HepG2 (cell line): ENCODE results near the gene HSD3B7. TPM values are rescaled to one million over a fixed set of nuclear protein-coding genes. Genes with fewer than 3 reads are reported as not detected.

Source experiments
- BRCA1 ChIP-seq: sonication (generic); formaldehyde crosslinking; IDR thresholded peaks from 2 replicates; pipeline ENCODE4 v1.4.0; 2020; ENCODE audit warnings: missing genetic modification reagents
- CBX2 ChIP-seq, 2 experiments: fragments of 200-600 bp in 1 of 2; sonication (generic); formaldehyde crosslinking in 1 of 2; IDR thresholded peaks; 2 replicates each; pipeline versions ENCODE4 v1.7.0 to v1.8.1; 2018 to 2022; ENCODE audit warnings: low read depth in 2 of 2, low read length in 1 of 2, mild to moderate bottlenecking in 1 of 2, missing genetic modification reagents in 1 of 2
- EED ChIP-seq: sonication (generic); formaldehyde crosslinking; IDR thresholded peaks from 2 replicates; pipeline ENCODE4 v1.5.0; 2020; ENCODE audit warnings: mild to moderate bottlenecking, missing genetic modification reagents
- GPBP1L1 ChIP-seq: sonication (generic); formaldehyde crosslinking; IDR thresholded peaks from 2 replicates; pipeline ENCODE4 v1.5.0; 2020; ENCODE audit warnings: mild to moderate bottlenecking, missing genetic modification reagents
- HDAC1 ChIP-seq: sonication (generic); formaldehyde crosslinking; IDR thresholded peaks from 2 replicates; pipeline ENCODE4 v1.5.1; 2020; ENCODE audit warnings: mild to moderate bottlenecking, missing genetic modification reagents
- NCOA2 ChIP-seq: sonication (generic); formaldehyde crosslinking; IDR thresholded peaks from 2 replicates; pipeline ENCODE4 v1.8.0; 2022; ENCODE audit warnings: inconsistent platforms
- PBX3 ChIP-seq: sonication (generic); formaldehyde crosslinking; IDR thresholded peaks from 2 replicates; pipeline ENCODE4 v1.8.1; 2023; ENCODE audit warnings: missing genetic modification reagents, inconsistent platforms, borderline replicate concordance
- RARG ChIP-seq: sonication (generic); formaldehyde crosslinking; IDR thresholded peaks from 2 replicates; pipeline ENCODE4 v1.4.0; 2020; ENCODE audit warnings: low read depth, mild to moderate bottlenecking, missing genetic modification reagents
- RNF2 ChIP-seq: fragments of 450-650 bp; conservative IDR thresholded peaks from 2 replicates; pipeline ENCODE4 v1.6.1; 2016; ENCODE audit warnings: low read depth
- SNAPC4 ChIP-seq: sonication (generic); formaldehyde crosslinking; IDR thresholded peaks from 2 replicates; pipeline ENCODE4 v1.4.0; 2020; ENCODE audit warnings: mild to moderate bottlenecking, missing genetic modification reagents
- SPEN ChIP-seq: sonication (generic); formaldehyde crosslinking; IDR thresholded peaks from 2 replicates; pipeline ENCODE4 v1.5.1; 2020; ENCODE audit warnings: low read depth, mild to moderate bottlenecking, missing genetic modification reagents
- SYNCRIP ChIP-seq: fragments of 200-400 bp; formaldehyde crosslinking; IDR thresholded peaks from 2 replicates; pipeline ENCODE4 v1.6.1; 2018; ENCODE audit warnings: mild to moderate bottlenecking, low read depth, low read length; ENCODE audit not compliant: insufficient read depth
- ZBTB49 ChIP-seq: sonication (generic); formaldehyde crosslinking; IDR thresholded peaks from 2 replicates; pipeline ENCODE4 v1.4.0; 2020; ENCODE audit warnings: missing genetic modification reagents, borderline replicate concordance
- ZNF280B ChIP-seq: sonication (generic); formaldehyde crosslinking; IDR thresholded peaks from 2 replicates; pipeline ENCODE4 v1.5.0; 2020; ENCODE audit warnings: missing genetic modification reagents, mild to moderate bottlenecking, borderline replicate concordance
- ZNF350 ChIP-seq: sonication (generic); formaldehyde crosslinking; IDR thresholded peaks from 2 replicates; pipeline ENCODE4 v1.4.0; 2020; ENCODE audit warnings: mild to moderate bottlenecking, low read depth, missing genetic modification reagents, borderline replicate concordance
- ZNF772 ChIP-seq: sonication (generic); formaldehyde crosslinking; IDR thresholded peaks from 2 replicates; pipeline ENCODE4 v1.5.0; 2020; ENCODE audit warnings: mild to moderate bottlenecking, missing genetic modification reagents
- ZNF891 ChIP-seq: sonication (generic); formaldehyde crosslinking; IDR thresholded peaks from 2 replicates; pipeline ENCODE4 v1.5.0; 2020; ENCODE audit warnings: mild to moderate bottlenecking, missing genetic modification reagents
- ZSCAN20 ChIP-seq: sonication (generic); formaldehyde crosslinking; IDR thresholded peaks from 2 replicates; pipeline ENCODE4 v1.4.0; 2020; ENCODE audit warnings: missing genetic modification reagents, mild to moderate bottlenecking, borderline replicate concordance
- polyA plus RNA-seq, 8 experiments: library from polyadenylated mRNA; depleted of rRNA in 3 of 8; stranded (reverse) in 7 of 8; unstranded in 1 of 8; fragments of >200 nt; fragmentation: Illumina TruSeq in 4 of 8; extraction: Trizol in 4 of 8; gene quantifications; 2 replicates each; pipeline versions ENCODE4 v1.2.1 to v1.2.3, GENCODE V29; 2011 to 2016; ENCODE audit warnings: low read depth in 4 of 8, missing spikeins in 1 of 8, mixed read lengths in 1 of 8; ENCODE audit not compliant: insufficient read depth in 1 of 8
- total RNA-seq, 5 experiments: library from RNA; depleted of rRNA; stranded (reverse); fragments of >200 nt; fragmentation: Illumina TruSeq; extraction: Trizol; gene quantifications; 2 replicates each; pipeline ENCODE4 v1.2.3, GENCODE V29; 2016; ENCODE audit warnings: low read depth in 1 of 5

The HSD3B7 gene
- total and polyA plus RNA-seq, 2 of the 13 experiments (the other 11 are each of a cell fraction or from before 2014, with no cell fraction given) = 32.9 to 69.7 TPM

GRCh38 chr16:31016018-31016417 is 31.0 kb downstream of the HSD3B7 start (continued):
- no peak for TF ChIP-seq HDAC1
- no peak for TF ChIP-seq SYNCRIP
- TF ChIP-seq ZNF280B (CRISPR knock-in tag) = no peak; the same call in 1 of the 2 replicates
- TF ChIP-seq ZBTB49 (CRISPR knock-in tag) = no peak
- 0 out of 2 replicates have a peak, but pooled peaks have one; percentile 42 for TF ChIP-seq ZNF891 (CRISPR knock-in tag)
- TF ChIP-seq EED (CRISPR knock-in tag) = 0 out of 2 replicates have a peak, but pooled peaks have one; percentile 27
- no peak for TF ChIP-seq ZSCAN20 (CRISPR knock-in tag)
- TF ChIP-seq ZNF772 (CRISPR knock-in tag) = no peak
- TF ChIP-seq PBX3 (CRISPR knock-in tag) = no peak
- no peak; the same call in 1 of the 2 replicates for TF ChIP-seq ZNF350 (CRISPR knock-in tag)
- TF ChIP-seq BRCA1 (CRISPR knock-in tag) = no peak
- TF ChIP-seq RARG (CRISPR knock-in tag) = no peak
- peak; percentile 20; the same call in 1 of the 2 replicates for TF ChIP-seq SPEN (CRISPR knock-in tag)
- 0 out of 2 replicates have a peak, but pooled peaks have one; percentile 45 for TF ChIP-seq SNAPC4
- no peak for TF ChIP-seq CBX2 (IDR thresholded peaks at IDR 0.05; ENCODE audit: low read depth, low read length)
- TF ChIP-seq CBX2 (CRISPR knock-in tag; IDR thresholded peaks at IDR 0.05; ENCODE audit: low read depth) = no peak
- TF ChIP-seq GPBP1L1 = no peak
- peak; percentile 24; the same call in 1 of the 2 replicates for TF ChIP-seq NCOA2
- TF ChIP-seq RNF2 = no peak
